ENCODE measurements around the gene TOMM20L.

DNA sequence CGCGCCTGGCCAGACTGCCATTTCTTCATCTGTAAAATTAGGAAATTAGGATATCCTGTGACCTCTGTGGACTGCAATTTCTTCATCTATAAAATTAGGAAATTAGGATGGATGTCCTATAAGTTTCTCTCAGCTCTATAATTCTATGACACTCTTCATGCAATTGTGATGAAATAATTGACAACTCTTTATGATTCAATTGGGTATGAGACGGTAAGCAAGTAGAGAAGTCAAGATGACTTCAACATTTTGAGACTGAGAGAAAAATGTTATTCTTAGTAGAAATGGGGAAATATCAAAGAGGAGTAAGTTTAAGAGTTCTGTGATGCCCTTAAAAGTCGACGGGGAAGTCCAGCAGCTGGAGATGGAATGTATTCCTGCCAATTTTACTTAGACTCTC, 43.7 kb downstream of the TOMM20L start:
- TF ChIP-seq, protein P1, sequence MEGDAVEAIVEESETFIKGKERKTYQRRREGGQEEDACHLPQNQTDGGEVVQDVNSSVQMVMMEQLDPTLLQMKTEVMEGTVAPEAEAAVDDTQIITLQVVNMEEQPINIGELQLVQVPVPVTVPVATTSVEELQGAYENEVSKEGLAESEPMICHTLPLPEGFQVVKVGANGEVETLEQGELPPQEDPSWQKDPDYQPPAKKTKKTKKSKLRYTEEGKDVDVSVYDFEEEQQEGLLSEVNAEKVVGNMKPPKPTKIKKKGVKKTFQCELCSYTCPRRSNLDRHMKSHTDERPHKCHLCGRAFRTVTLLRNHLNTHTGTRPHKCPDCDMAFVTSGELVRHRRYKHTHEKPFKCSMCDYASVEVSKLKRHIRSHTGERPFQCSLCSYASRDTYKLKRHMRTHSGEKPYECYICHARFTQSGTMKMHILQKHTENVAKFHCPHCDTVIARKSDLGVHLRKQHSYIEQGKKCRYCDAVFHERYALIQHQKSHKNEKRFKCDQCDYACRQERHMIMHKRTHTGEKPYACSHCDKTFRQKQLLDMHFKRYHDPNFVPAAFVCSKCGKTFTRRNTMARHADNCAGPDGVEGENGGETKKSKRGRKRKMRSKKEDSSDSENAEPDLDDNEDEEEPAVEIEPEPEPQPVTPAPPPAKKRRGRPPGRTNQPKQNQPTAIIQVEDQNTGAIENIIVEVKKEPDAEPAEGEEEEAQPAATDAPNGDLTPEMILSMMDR (IDR thresholded peaks at IDR 0.05 in 8 of 11, conservative IDR thresholded peaks at IDR 0.05 in 3 of 11): no peak
- no peak for TF ChIP-seq POLR2A (IDR thresholded peaks at IDR 0.05)

Measured in spleen (tissue), 7 donors.